ENCODE data around the gene MYO1D.

- TF ChIP-seq SUZ12 (IDR thresholded peaks at IDR 0.05), result no peak
- no peak for TF ChIP-seq HDGF (IDR thresholded peaks at IDR 0.05; ENCODE audit: borderline replicate concordance)
- TF ChIP-seq BHLHE40 (IDR thresholded peaks at IDR 0.05; ENCODE audit: borderline replicate concordance), result no peak
- no peak for TF ChIP-seq ARNT (IDR thresholded peaks at IDR 0.05)
- no peak for TF ChIP-seq SP1 (IDR thresholded peaks at IDR 0.05)
- TF ChIP-seq FOXM1 (IDR thresholded peaks at IDR 0.05; ENCODE audit: borderline replicate concordance), result no peak
- TF ChIP-seq LEF1 (IDR thresholded peaks at IDR 0.05; ENCODE audit: borderline replicate concordance), result no peak
- TF ChIP-seq FOXK2 (IDR thresholded peaks at IDR 0.05), result no peak
- no peak for TF ChIP-seq PKNOX1 (IDR thresholded peaks at IDR 0.05)
- no peak for TF ChIP-seq TARDBP (IDR thresholded peaks at IDR 0.05)
- TF ChIP-seq ZNF384 (IDR thresholded peaks at IDR 0.05), result no peak
- TF ChIP-seq CTBP1 (IDR thresholded peaks at IDR 0.05; ENCODE audit: borderline replicate concordance), result no peak
- TF ChIP-seq ELF4 (IDR thresholded peaks at IDR 0.05), result no peak
Observed at GRCh38 chr17:32523827-32524552, 352.9 kb downstream of the MYO1D start.
